ENCODE results near the gene THBS2. TPM values are rescaled to one million over a fixed set of nuclear protein-coding genes. Genes with fewer than 3 reads are reported as not detected.

Gene THBS2
- total and polyA plus RNA-seq, 10 of the 15 experiments (the other 5 are each of a cell fraction or from before 2014, with no cell fraction given) = 0.07 to 0.10 TPM; not detected in 8

- no peak for TF ChIP-seq RELA (IDR thresholded peaks at IDR 0.05; ENCODE audit: borderline replicate concordance, partially characterized antibody)
Measured at GRCh38 chr6:169255643-169256042, 2.0 kb upstream of the THBS2 start (continued).

- ChIA-PET CTCF (no interaction called here), SMC1A (ENCODE audit: uncharacterized antibody, unreplicated experiment) (no interaction called here), RAD21 (ENCODE audit: unreplicated experiment) (no interaction called here), POLR2A (no interaction called here)
- Histone ChIP-seq H3K9ac (ENCODE audit: control insufficient read depth, insufficient read depth, low read length) (no peak overlapping the region), H3K27me3 (replicated peaks in 1 of 2; ENCODE audit: control insufficient read depth in 2 of 2, insufficient read depth in 2 of 2, low read length in 1 of 2) (peaks cover 0 to 3% of the 10 kb centered on the region in 2 experiments; a peak in 1 of 4 replicates), H4K20me1 (ENCODE audit: control insufficient read depth, insufficient read depth) (no peaks in the 10 kb centered on the region), H3K4me3 (no peak overlapping the region), H3K79me2 (ENCODE audit: control insufficient read depth, insufficient read depth, low read length) (no peaks in the 10 kb centered on the region), H3K27ac (ENCODE audit: control insufficient read depth, insufficient read depth) (no peak overlapping the region), H3K4me1 (ENCODE audit: control insufficient read depth, insufficient read depth, low read length) (no peaks in the 10 kb centered on the region), H3K9me3 (replicated peaks; ENCODE audit: control insufficient read depth, insufficient read depth, low read length) (no peaks in the 10 kb centered on the region), H3K4me2 (ENCODE audit: control insufficient read depth, insufficient read depth) (no peak overlapping the region), H3K36me3 (ENCODE audit: control insufficient read depth in 2 of 2, insufficient read depth in 2 of 2, low read length in 1 of 2) (no peaks in the 10 kb centered on the region), H2AFZ (ENCODE audit: control insufficient read depth, low read depth, low read length) (no peak overlapping the region)
- in situ Hi-C loops (cut with MboI) (no loop called here), intact Hi-C loops (cut with micrococcal nuclease; ENCODE audit: unreplicated experiment) (no loop called here)
- 11% methylated on average over 19 of the region's 19 CpGs for WGBS (ENCODE audit: insufficient coverage, insufficient replicate concordance, low lambda C conversion rate, missing lambda C conversion rate)
- no TSS peak for BruUV-seq (replicated peaks)
- no peak for DNase-seq (ENCODE audit: low read depth, low spot score)
- ATAC-seq = no peak
- no peak for FAIRE-seq
- TF ChIP-seq ZNF24 (IDR thresholded peaks at IDR 0.05) (no peak), STAT1 (conservative IDR thresholded peaks at IDR 0.05) (no peak), NFXL1 (IDR thresholded peaks at IDR 0.05; ENCODE audit: borderline replicate concordance) (no peak), MLLT1 (IDR thresholded peaks at IDR 0.05) (no peak), TCF3 (IDR thresholded peaks at IDR 0.05; ENCODE audit: borderline replicate concordance, insufficient read depth, low read depth, low read length) (no peak), ZNF687 (IDR thresholded peaks at IDR 0.05) (no peak), HDAC2 (IDR thresholded peaks at IDR 0.05) (no peak), NFYA (IDR thresholded peaks at IDR 0.05; ENCODE audit: borderline replicate concordance, low read depth, low read length) (no peak), HDGF (IDR thresholded peaks at IDR 0.05) (no peak), IKZF1 (conservative IDR thresholded peaks at IDR 0.05) (no peak), MEF2B (IDR thresholded peaks at IDR 0.05; ENCODE audit: partially characterized antibody, poor library complexity, severe bottlenecking) (no peak), NKRF (conservative IDR thresholded peaks at IDR 0.05) (no peak)
- TF ChIP-seq, protein P1, sequence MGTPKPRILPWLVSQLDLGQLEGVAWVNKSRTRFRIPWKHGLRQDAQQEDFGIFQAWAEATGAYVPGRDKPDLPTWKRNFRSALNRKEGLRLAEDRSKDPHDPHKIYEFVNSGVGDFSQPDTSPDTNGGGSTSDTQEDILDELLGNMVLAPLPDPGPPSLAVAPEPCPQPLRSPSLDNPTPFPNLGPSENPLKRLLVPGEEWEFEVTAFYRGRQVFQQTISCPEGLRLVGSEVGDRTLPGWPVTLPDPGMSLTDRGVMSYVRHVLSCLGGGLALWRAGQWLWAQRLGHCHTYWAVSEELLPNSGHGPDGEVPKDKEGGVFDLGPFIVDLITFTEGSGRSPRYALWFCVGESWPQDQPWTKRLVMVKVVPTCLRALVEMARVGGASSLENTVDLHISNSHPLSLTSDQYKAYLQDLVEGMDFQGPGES (IDR thresholded peaks at IDR 0.05) = no peak
Measured at GRCh38 chr6:169254456-169255316, 1.0 kb upstream of the THBS2 start.

Measured in GM12878 (cell line).